DND-41 (cell line): ENCODE data around the gene SERPINA3.

Source experiments
- ATAC-seq: fragments of 200-7000 bp; cut with Tn5 transposase; 3 replicates; pipeline ENCODE4 v1.9.1; 2021; ENCODE audit warnings: low read depth; ENCODE audit not compliant: insufficient read depth
- DNase-seq: peaks from one replicate; pipeline ENCODE4 v3.0.0-alpha.2; 2020
- H2AFZ ChIP-seq: 2 replicates; pipeline ENCODE4 v1.6.0; 2012; ENCODE audit warnings: low read depth, low read length
- H3K27ac ChIP-seq: 2 replicates; pipeline ENCODE4 v1.5.1; 2012; ENCODE audit warnings: low read length, inconsistent platforms
- H3K27me3 ChIP-seq: fragments of 200-600 bp; sonication (generic); 2 replicates; pipeline ENCODE4 v1.6.0; 2012; ENCODE audit warnings: low read length, mild to moderate bottlenecking, inconsistent platforms; ENCODE audit not compliant: insufficient read depth, poor library complexity
- H3K36me3 ChIP-seq: 2 replicates; pipeline ENCODE4 v1.5.1; 2012; ENCODE audit warnings: low read length, inconsistent platforms; ENCODE audit not compliant: insufficient read depth
- H3K4me1 ChIP-seq: 2 replicates; pipeline ENCODE4 v1.5.1; 2012; ENCODE audit warnings: mild to moderate bottlenecking, low read length; ENCODE audit not compliant: insufficient read depth
- H3K4me2 ChIP-seq: 2 replicates; pipeline ENCODE4 v1.6.0; 2012; ENCODE audit warnings: mild to moderate bottlenecking, moderate library complexity, low read length, inconsistent platforms; ENCODE audit not compliant: insufficient read depth
- H3K4me3 ChIP-seq, 2 experiments: fragments of 200-600 bp in 1 of 2; shearing (Covaris generic) in 1 of 2; 2 replicates each; pipeline ENCODE4 v1.5.1; 2012 to 2016; ENCODE audit warnings: inconsistent platforms in 2 of 2, low read length in 2 of 2, mild to moderate bottlenecking in 2 of 2, low read depth in 1 of 2, moderate library complexity in 1 of 2
- H3K79me2 ChIP-seq: 2 replicates; pipeline ENCODE4 v1.6.0; 2012; ENCODE audit warnings: low read length, inconsistent platforms; ENCODE audit not compliant: insufficient read depth
- H3K9ac ChIP-seq: 2 replicates; pipeline ENCODE4 v1.6.0; 2012; ENCODE audit warnings: low read depth, mild to moderate bottlenecking, inconsistent platforms, low read length, moderate library complexity
- H3K9me3 ChIP-seq: 2 replicates; pipeline ENCODE4 v1.5.1; 2012; ENCODE audit warnings: low read length, moderate library complexity, mild to moderate bottlenecking, inconsistent platforms; ENCODE audit not compliant: insufficient read depth, severe bottlenecking
- H4K20me1 ChIP-seq: 2 replicates; pipeline ENCODE4 v1.6.0; 2012; ENCODE audit warnings: low read length; ENCODE audit not compliant: insufficient read depth
- CTCF ChIP-seq: IDR thresholded peaks from 2 replicates; pipeline ENCODE4 v1.5.1; 2012; ENCODE audit warnings: borderline replicate concordance, low read length, moderate library complexity, mild to moderate bottlenecking; ENCODE audit not compliant: poor library complexity, severe bottlenecking; ENCODE audit errors: extremely low read depth
- EZH2 ChIP-seq: IDR thresholded peaks from 3 replicates; pipeline ENCODE4 v1.6.1; 2012; ENCODE audit warnings: borderline replicate concordance, low read depth, mild to moderate bottlenecking, moderate library complexity, low read length, inconsistent platforms; ENCODE audit not compliant: severe bottlenecking

SERPINA3 gene

DNA sequence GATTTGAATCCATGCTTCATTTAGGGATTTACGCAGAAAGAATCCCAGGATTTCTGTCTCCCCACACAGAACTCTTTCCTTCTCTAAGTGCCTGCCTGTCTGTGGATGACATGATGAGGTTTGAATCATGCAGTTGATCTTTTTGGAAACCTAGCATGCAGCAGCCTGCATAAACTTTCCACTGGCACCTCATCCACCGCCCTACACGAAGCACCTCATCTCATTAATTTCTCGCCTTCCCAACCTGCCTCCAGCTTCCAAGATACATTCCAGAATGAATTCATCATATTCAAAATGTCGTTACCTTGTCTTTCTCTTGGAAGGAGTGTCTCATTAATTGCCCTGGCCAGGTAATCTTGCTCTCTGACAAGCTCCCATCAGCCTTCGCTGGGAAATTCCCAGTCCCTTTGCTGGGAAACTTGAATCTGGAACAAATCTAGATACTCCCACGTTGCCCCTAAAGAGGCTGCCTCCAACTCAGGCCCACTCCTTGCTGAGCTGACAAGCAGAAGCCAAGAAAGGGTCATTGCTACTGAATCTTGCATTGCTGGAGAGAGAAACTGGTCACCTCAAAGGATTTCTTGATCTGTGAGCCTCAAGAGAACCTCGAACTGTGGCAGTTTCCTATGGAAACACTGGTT is 48.2 kb downstream of the SERPINA3 start:
- Histone ChIP-seq H3K4me2 (no peak overlapping the region), H3K9me3 (no peaks in the 10 kb centered on the region), H3K27ac (no peak overlapping the region), H3K4me3 (no peak overlapping the region), H3K9ac (no peak overlapping the region), H3K36me3 (no peaks in the 10 kb centered on the region), H4K20me1 (no peaks in the 10 kb centered on the region), H3K27me3 (peaks cover 6% of the 10 kb centered on the region), H3K4me1 (no peaks in the 10 kb centered on the region), H3K79me2 (no peaks in the 10 kb centered on the region), H2AFZ (no peak overlapping the region)
- DNase-seq: no peak
- TF ChIP-seq EZH2: no peak
- TF ChIP-seq CTCF: no peak
- ATAC-seq: no peak

DNA sequence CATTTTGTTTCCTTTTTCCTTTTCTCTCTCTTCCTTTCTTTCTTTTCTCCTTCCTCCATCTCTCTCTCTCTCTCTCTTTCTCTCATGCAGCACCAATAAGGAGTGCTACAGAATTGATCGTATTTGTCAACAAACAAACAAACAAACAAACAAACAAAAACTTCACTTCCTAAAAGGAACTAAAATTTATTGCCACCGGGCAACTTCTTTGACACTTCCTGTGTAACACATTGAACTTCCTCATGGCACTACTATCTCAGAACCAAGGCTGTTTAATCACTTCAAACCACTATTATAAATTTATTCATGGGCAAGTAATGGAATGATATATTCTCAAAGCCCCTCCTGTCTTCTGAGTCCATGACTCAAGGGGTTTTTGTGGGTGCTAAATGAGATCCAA is 51.3 kb downstream of the SERPINA3 start:
- Histone ChIP-seq H3K4me3 (no peak overlapping the region), H3K4me2 (no peak overlapping the region), H3K4me1 (no peaks in the 10 kb centered on the region), H3K36me3 (no peaks in the 10 kb centered on the region), H3K27ac (no peak overlapping the region), H4K20me1 (no peaks in the 10 kb centered on the region), H3K27me3 (peaks cover 6% of the 10 kb centered on the region), H2AFZ (no peak overlapping the region), H3K79me2 (no peaks in the 10 kb centered on the region), H3K9me3 (no peaks in the 10 kb centered on the region), H3K9ac (no peak overlapping the region)
- TF ChIP-seq CTCF: no peak
- no peak for TF ChIP-seq EZH2
- DNase-seq (no peak), ATAC-seq (no peak)

DNA sequence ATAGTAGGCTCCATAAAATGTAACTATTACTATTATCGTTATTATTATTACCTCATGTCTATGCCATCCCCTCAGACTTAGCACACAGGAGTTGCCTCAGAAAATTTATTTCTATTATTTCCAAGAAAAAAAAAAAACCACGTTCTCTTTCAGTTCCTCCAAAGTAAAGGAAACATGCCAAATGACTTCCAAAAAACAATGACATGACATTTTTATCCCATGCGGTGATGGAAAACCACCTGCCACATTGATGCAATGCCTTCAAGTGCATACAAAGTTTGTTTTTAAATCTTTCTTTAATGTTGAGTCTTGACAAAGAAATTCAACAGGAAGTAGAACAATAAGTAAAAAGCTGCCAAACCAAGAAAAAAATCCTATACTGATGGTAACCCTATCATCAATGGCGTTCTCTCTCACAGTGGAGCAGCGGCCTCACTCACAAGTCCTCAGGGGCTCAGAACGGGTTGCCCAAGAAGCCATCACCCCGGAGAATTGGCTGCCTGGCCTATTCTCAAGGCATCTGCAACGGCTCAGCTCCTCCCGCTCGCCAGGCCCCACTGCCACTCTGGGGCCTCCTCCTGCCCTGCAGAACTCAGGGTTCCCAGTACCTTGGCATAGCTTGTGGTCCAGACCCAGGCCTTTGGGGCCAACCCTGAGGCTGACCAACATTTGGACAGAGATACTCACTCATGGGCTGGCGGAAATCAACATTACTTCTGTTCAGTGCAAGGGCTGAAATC is 51.9 kb downstream of the SERPINA3 start:
- no peaks in the 10 kb centered on the region for H3K79me2 ChIP-seq
- TF ChIP-seq EZH2 (no peak), CTCF (no peak)
- no peaks in the 10 kb centered on the region for H4K20me1 ChIP-seq
- H3K27me3 ChIP-seq: peaks cover 6% of the 10 kb centered on the region
- DNase-seq: no peak
- H3K4me1 ChIP-seq: no peaks in the 10 kb centered on the region
- H3K4me2 ChIP-seq: no peak overlapping the region
- no peak for ATAC-seq
- no peaks in the 10 kb centered on the region for H3K36me3 ChIP-seq
- no peak overlapping the region for H2AFZ ChIP-seq
- no peak overlapping the region for H3K9ac ChIP-seq
- H3K9me3 ChIP-seq: no peaks in the 10 kb centered on the region
- no peak overlapping the region for H3K4me3 ChIP-seq
- H3K27ac ChIP-seq: no peak overlapping the region
